ENCODE data around the gene CDK14.

Gene CDK14

DNA sequence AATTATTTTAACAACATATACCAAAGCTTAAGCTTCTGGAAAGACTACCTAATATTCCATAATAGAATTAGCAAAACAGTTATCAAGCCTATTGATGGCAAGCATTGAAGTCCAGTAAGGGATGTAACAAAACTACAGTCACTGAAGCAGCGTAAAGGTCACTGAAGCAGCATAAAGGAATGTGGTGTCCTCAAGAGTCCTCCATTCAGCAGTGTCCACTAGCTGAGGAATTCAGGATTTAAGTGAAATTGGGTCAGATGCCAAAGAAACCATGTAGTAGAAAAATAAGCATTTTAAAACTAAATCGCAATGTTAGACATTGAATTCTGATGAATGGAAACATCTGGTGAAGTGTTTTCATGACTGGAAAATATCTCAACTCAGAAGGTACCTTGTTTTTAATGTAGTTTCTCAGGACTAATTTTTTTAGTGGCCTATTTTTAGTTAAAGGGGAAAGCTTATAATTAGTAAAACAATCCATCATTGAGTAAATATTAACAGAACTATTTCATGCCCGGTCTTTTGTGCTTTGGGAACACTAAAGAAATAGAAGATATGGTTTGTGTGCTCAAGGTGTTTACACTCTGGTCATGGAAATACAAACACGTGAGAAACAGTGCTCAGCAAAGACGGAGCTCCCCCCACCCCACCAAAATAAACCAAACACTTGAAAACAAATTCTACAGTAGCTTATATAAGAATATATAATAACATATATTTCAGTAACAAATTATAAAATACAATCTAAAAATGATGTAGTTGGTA lies 121.4 kb downstream of the CDK14 start:
- no peak overlapping the region for H3K27ac ChIP-seq
- H3K4me2 ChIP-seq: no peak overlapping the region
- no peak overlapping the region for H3K4me3 ChIP-seq
- no peaks in the 10 kb centered on the region; a peak in 1 of 20 replicates for H3K4me1 ChIP-seq
- H3K9me3 ChIP-seq (replicated peaks in 1 of 11): 0 out of 22 replicates have a peak, but pooled peaks cover 0 to 4% (median 0%) of the 10 kb centered on the region in 11 experiments
- H3K9ac ChIP-seq: no peak overlapping the region
- H3K27me3 ChIP-seq: no peaks in the 10 kb centered on the region
- no peaks in the 10 kb centered on the region for H4K20me1 ChIP-seq
- TF ChIP-seq Cebpa-rat (IDR thresholded peaks at IDR 0.05): no peak
- peaks cover 0 to 8% (median 0%) of the 10 kb centered on the region in 11 experiments; a peak in 1 of 22 replicates for H3K36me3 ChIP-seq

- Histone ChIP-seq H3K27me3 (no peaks in the 10 kb centered on the region), H3K4me2 (no peak overlapping the region), H3K4me3 (no peak overlapping the region), H4K20me1 (no peaks in the 10 kb centered on the region), H3K27ac (no peak overlapping the region), H3K9me3 (replicated peaks in 1 of 11) (peaks cover 0 to 4% (median 0%) of the 10 kb centered on the region in 11 experiments; a peak in 1 of 22 replicates), H3K4me1 (peaks cover 0 to 12% (median 10%) of the 10 kb centered on the region in 10 experiments; a peak in 14 of 20 replicates), H3K9ac (no peak overlapping the region), H3K36me3 (peaks cover 0 to 8% (median 0%) of the 10 kb centered on the region in 11 experiments; a peak in 1 of 22 replicates)
- TF ChIP-seq Cebpa-rat (IDR thresholded peaks at IDR 0.05): no peak
Measured at GRCh38 chr7:90719155-90719554, 123.0 kb downstream of the CDK14 start.

GRCh38 chr7:90720984-90721760 lies 125.1 kb downstream of the CDK14 start:
- no peaks in the 10 kb centered on the region for H3K27me3 ChIP-seq
- H3K9ac ChIP-seq: no peak overlapping the region
- H3K4me1 ChIP-seq: peaks cover 7 to 31% (median 21%) of the 10 kb centered on the region in 10 experiments
- H3K27ac ChIP-seq: no peak overlapping the region
- H3K36me3 ChIP-seq: 0 out of 22 replicates have a peak, but pooled peaks cover 0 to 8% (median 0%) of the 10 kb centered on the region in 11 experiments
- peaks cover 0 to 4% (median 0%) of the 10 kb centered on the region in 11 experiments; a peak in 1 of 22 replicates for H3K9me3 ChIP-seq (replicated peaks in 1 of 11)
- H4K20me1 ChIP-seq: no peaks in the 10 kb centered on the region
- no peak overlapping the region for H3K4me2 ChIP-seq
- TF ChIP-seq Cebpa-rat (IDR thresholded peaks at IDR 0.05): no peak
- no peak overlapping the region for H3K4me3 ChIP-seq

GRCh38 chr7:90721869-90722431 lies 125.8 kb downstream of the CDK14 start:
- Histone ChIP-seq H3K4me2 (no peak overlapping the region), H3K4me1 (peaks cover 15 to 39% (median 28%) of the 10 kb centered on the region in 10 experiments)

DNA sequence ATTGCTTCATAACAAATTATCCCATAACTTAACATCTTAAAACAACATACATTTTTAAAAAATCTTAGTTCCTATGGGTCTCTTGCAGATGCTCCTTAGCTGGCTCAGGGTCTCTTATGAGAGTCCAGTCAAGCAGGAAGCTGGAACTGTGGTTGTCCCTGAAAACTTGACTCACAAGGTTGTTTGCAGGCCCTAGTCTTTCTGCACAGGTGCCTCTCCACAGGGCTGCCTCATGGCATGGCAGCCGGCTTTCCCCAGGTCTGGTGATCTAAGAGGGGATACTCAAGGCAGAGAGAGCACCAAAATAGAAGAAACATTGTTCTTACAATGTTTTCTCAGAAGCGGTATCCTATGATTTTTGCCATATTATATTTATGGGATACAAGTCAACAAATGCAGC lies 127.1 kb downstream of the CDK14 start:
- Histone ChIP-seq H3K4me3 (no peak overlapping the region), H3K4me2 (peak overlapping the region in 5 of 11 experiments; percentile 22 to 57 (median 47); a peak in 8 of 22 replicates), H3K9me3 (replicated peaks in 1 of 11) (peaks cover 0 to 4% (median 0%) of the 10 kb centered on the region in 11 experiments; a peak in 1 of 22 replicates), H3K36me3 (peaks cover 0 to 10% (median 0%) of the 10 kb centered on the region in 11 experiments; a peak in 5 of 22 replicates), H3K4me1 (peaks cover 27 to 50% (median 38%) of the 10 kb centered on the region in 10 experiments), H4K20me1 (no peaks in the 10 kb centered on the region), H3K9ac (no peak overlapping the region), H3K27ac (no peak overlapping the region), H3K27me3 (no peaks in the 10 kb centered on the region)
- TF ChIP-seq Cebpa-rat (IDR thresholded peaks at IDR 0.05): no peak

More at GRCh38 chr7:90721869-90722431, 125.8 kb downstream of the CDK14 start:
- H3K27me3 ChIP-seq: no peaks in the 10 kb centered on the region
- H3K9ac ChIP-seq: no peak overlapping the region
- no peaks in the 10 kb centered on the region for H4K20me1 ChIP-seq
- H3K27ac ChIP-seq: no peak overlapping the region
- H3K4me3 ChIP-seq: no peak overlapping the region
- no peak for TF ChIP-seq Cebpa-rat (IDR thresholded peaks at IDR 0.05)
- peaks cover 0 to 4% (median 0%) of the 10 kb centered on the region in 11 experiments; a peak in 1 of 22 replicates for H3K9me3 ChIP-seq (replicated peaks in 1 of 11)
- H3K36me3 ChIP-seq: peaks cover 0 to 8% (median 0%) of the 10 kb centered on the region in 11 experiments; a peak in 4 of 22 replicates

- no peak overlapping the region for H3K9ac ChIP-seq
- H3K4me3 ChIP-seq: no peak overlapping the region
- peaks cover 0 to 9% (median 5%) of the 10 kb centered on the region in 11 experiments; a peak in 17 of 22 replicates for H3K9me3 ChIP-seq (replicated peaks in 1 of 11)
- H4K20me1 ChIP-seq: no peaks in the 10 kb centered on the region
- TF ChIP-seq Cebpa-rat (IDR thresholded peaks at IDR 0.05): no peak
- peaks cover 0 to 15% (median 4%) of the 10 kb centered on the region in 11 experiments; a peak in 11 of 22 replicates for H3K36me3 ChIP-seq
- no peak overlapping the region for H3K27ac ChIP-seq
- peak overlapping the region in 8 of 11 experiments; percentile 14 to 57 (median 39); a peak in 13 of 22 replicates for H3K4me2 ChIP-seq
- H3K4me1 ChIP-seq: peaks cover 28 to 53% (median 39%) of the 10 kb centered on the region in 10 experiments
- H3K27me3 ChIP-seq: no peaks in the 10 kb centered on the region
Measured at GRCh38 chr7:90723866-90724265, 127.7 kb downstream of the CDK14 start.

DNA sequence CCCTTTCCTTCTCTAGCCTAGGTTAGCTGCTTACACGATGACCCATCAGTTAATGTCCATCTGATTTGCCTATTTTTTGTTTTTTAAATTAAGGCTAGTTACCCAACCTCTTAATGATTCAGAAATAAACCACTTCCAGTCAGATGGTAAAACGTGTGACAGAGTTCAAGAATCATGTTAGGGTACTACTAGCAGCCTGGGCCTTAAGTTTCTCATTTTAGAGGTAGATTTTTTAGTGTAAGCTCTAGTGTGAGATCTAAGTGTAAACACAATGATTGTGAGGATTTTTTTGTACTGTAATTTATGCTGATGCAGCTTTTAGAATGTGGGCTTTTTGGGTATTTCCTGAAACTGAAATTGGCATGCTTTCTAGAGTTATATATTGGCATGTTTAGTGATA lies 130.0 kb downstream of the CDK14 start:
- Histone ChIP-seq H3K9me3 (replicated peaks in 1 of 11) (peaks cover 21 to 31% (median 27%) of the 10 kb centered on the region in 11 experiments), H3K36me3 (peaks cover 0 to 37% (median 25%) of the 10 kb centered on the region in 11 experiments; a peak in 17 of 22 replicates), H3K27ac (peak overlapping the region in 8 of 11 experiments; percentile 4 to 76 (median 52); a peak in 11 of 22 replicates), H3K27me3 (no peaks in the 10 kb centered on the region), H3K4me3 (no peak overlapping the region; a peak in 1 of 20 replicates), H3K4me1 (peaks cover 28 to 54% (median 40%) of the 10 kb centered on the region in 10 experiments), H3K9ac (peak overlapping the region in 2 of 11 experiments; percentile 39 to 40; a peak in 3 of 22 replicates), H4K20me1 (no peaks in the 10 kb centered on the region), H3K4me2 (peak overlapping the region in 10 of 11 experiments; percentile 25 to 79 (median 59); a peak in 18 of 22 replicates)
- no peak for TF ChIP-seq Cebpa-rat (IDR thresholded peaks at IDR 0.05)

- no peaks in the 10 kb centered on the region for H4K20me1 ChIP-seq
- peak overlapping the region in 1 of 10 experiments; percentile 0; a peak in 2 of 20 replicates for H3K4me3 ChIP-seq
- H3K27ac ChIP-seq: peak overlapping the region in 8 of 11 experiments; percentile 4 to 76 (median 58); a peak in 12 of 22 replicates
- H3K9me3 ChIP-seq (replicated peaks in 1 of 11): peaks cover 23 to 36% (median 32%) of the 10 kb centered on the region in 11 experiments
- no peaks in the 10 kb centered on the region for H3K27me3 ChIP-seq
- TF ChIP-seq Cebpa-rat (IDR thresholded peaks at IDR 0.05): no peak
- H3K4me2 ChIP-seq: peak overlapping the region in 10 of 11 experiments; percentile 25 to 79 (median 59); a peak in 18 of 22 replicates
- H3K4me1 ChIP-seq: peaks cover 28 to 54% (median 40%) of the 10 kb centered on the region in 10 experiments
- peaks cover 0 to 42% (median 29%) of the 10 kb centered on the region in 11 experiments; a peak in 17 of 22 replicates for H3K36me3 ChIP-seq
- peak overlapping the region in 2 of 11 experiments; percentile 39 to 40; a peak in 4 of 22 replicates for H3K9ac ChIP-seq
Measured at GRCh38 chr7:90726623-90727022, 130.5 kb downstream of the CDK14 start.

All from BLaER1 treated with 17β-estradiol and CSF1 and Interleukin-3, amounts not matched to agents 10 nM and 100 nM (cell line).